GM21526 (cell line): ENCODE data around the gene KLHL35.

Source experiments
- ATAC-seq: cut with Tn5 transposase; IDR thresholded peaks from one replicate; pipeline ENCODE4 v1.9.1; 2021; ENCODE audit warnings: moderate library complexity; ENCODE audit not compliant: unreplicated experiment, low FRiP score

KLHL35 gene

GRCh38 chr11:75445315-75445953 is 12.4 kb upstream of the KLHL35 start:
- ATAC-seq: no peak

- ATAC-seq: no peak
Measured at GRCh38 chr11:75443043-75443442, 10.0 kb upstream of the KLHL35 start.

GRCh38 chr11:75442161-75442885 is 9.3 kb upstream of the KLHL35 start:
- ATAC-seq: no peak

GRCh38 chr11:75441804-75442132 is 8.8 kb upstream of the KLHL35 start:
- no peak for ATAC-seq

- ATAC-seq: no peak
Measured at GRCh38 chr11:75440960-75441803, 8.2 kb upstream of the KLHL35 start.

GRCh38 chr11:75439495-75440120 is 6.6 kb upstream of the KLHL35 start:
- no peak for ATAC-seq

GRCh38 chr11:75439026-75439425 is 6.0 kb upstream of the KLHL35 start:
- no peak for ATAC-seq

- no peak for ATAC-seq
Measured at GRCh38 chr11:75437966-75438659, 5.1 kb upstream of the KLHL35 start.

- ATAC-seq: no peak
Measured at GRCh38 chr11:75436806-75437205, 3.8 kb upstream of the KLHL35 start.

GRCh38 chr11:75435571-75435925 is 2.5 kb upstream of the KLHL35 start:
- ATAC-seq: no peak

- ATAC-seq: no peak
Measured at GRCh38 chr11:75434886-75435570, 2.0 kb upstream of the KLHL35 start.

GRCh38 chr11:75434051-75434450 is 1.0 kb upstream of the KLHL35 start:
- ATAC-seq: no peak

GRCh38 chr11:75433443-75433842 is 440 bp upstream of the KLHL35 start:
- no peak for ATAC-seq

GRCh38 chr11:75431533-75432525 is 1.2 kb downstream of the KLHL35 start:
- ATAC-seq: no peak

GRCh38 chr11:75430714-75431532 is 2.1 kb downstream of the KLHL35 start:
- ATAC-seq: no peak

GRCh38 chr11:75429902-75430713 is 2.9 kb downstream of the KLHL35 start:
- no peak for ATAC-seq

- no peak for ATAC-seq
Measured at GRCh38 chr11:75429641-75429901, 3.4 kb downstream of the KLHL35 start.
